GM21619 (cell line): ENCODE results near the gene DLGAP1.
"Not testable (repeated sequence)": the region's sequence is repeated elsewhere in the genome, so short reads cannot be mapped to it uniquely, and the experiment has no call there.

Source experiments
- ATAC-seq: cut with Tn5 transposase; IDR thresholded peaks from one replicate; pipeline ENCODE4 v1.9.1; 2021; ENCODE audit not compliant: unreplicated experiment

Gene DLGAP1

DNA sequence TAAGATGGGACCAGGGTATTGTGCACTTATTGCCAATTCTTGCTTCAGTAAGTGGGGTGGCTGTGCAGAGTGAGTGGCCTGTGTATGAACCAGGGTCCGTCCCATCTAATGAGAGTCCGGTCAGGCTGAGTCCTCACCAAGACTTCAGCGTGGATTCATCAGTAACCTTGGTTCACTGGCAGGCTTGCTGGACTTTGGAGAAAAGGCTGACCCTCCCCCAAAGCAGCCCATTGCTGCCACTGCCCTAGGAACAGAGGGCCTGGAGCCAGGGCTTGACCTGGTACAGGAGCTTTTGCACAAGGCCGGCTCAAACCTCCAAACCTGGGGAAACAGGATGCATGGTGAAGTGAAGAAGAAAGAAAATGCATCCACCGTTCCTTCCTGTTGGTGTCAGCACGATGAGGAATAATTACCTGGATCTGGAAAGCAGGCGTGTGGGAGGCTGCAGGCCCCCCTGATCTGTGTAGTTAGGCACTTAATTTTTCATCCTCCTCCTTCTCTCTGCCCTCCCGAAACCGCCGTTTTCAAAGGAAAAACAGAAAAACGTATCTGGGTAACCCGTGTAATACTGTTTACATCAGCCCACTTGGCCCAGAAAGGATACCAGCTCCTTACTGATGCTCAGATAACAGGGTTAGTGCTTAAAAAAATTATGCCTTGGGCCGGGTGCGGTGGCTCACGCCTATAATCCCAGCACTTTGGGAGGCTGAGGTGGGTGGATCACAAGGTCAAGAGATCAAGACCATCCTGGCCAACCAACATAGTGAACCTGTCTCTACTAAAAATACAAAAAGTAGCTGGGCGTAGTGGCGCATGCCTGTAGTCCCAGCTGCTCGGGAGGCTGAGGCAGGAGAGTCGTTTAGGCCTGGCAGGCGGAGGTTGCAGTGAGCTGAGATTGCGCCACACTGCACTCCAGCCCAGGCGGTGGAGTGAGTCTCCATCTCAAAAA is 857.4 kb downstream of the DLGAP1 start:
- no peak for ATAC-seq

DNA sequence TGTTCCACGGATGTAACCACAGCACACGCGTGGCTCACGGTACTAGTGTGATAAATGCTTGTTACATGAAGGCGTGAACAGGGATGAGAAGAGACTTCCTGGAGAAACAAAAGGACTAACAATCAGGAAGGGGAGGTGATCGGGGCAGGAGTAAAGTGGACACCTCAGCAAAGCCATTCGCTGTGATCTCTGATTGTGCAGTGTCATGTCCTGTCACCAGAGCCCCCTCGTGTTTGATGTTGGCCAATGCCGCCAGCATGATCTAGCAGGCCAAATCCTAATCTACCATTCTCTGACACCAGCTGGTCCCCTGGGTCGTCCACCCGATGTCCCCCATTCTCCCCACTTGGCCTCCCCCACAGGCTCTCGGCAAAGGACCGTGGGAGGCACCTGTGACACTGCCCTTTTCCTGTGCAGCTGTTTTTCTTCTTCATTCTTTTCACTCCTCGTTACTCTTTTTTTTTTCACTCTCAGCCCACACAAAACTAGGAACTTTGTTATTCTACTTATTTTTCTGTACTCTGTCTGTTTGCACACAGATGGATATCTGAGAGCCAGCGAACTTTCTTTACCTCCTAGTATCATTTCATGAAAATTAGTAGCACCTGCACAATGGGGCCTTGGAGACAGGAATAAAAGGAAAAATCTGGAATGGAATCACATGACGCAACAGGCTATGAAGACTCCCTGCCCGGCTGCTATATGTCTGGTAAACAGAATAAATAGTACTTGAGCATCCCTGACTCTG is 858.3 kb downstream of the DLGAP1 start:
- no peak for ATAC-seq

DNA sequence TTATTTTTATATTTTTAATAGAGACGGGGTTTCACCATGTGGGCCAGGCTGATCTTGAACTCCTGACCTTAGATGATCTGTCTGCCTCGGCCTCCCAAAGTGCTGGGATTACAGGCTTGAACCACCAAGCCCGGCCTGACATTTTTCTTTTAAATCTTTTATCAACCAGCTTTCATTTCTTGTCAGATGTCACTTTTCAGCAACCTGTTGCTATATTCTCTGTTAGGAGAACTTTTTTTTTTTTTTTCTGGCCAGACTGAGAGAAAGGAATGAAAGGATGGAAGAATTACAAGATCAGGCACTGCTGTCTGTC is 858.8 kb downstream of the DLGAP1 start:
- no peak for ATAC-seq

DNA sequence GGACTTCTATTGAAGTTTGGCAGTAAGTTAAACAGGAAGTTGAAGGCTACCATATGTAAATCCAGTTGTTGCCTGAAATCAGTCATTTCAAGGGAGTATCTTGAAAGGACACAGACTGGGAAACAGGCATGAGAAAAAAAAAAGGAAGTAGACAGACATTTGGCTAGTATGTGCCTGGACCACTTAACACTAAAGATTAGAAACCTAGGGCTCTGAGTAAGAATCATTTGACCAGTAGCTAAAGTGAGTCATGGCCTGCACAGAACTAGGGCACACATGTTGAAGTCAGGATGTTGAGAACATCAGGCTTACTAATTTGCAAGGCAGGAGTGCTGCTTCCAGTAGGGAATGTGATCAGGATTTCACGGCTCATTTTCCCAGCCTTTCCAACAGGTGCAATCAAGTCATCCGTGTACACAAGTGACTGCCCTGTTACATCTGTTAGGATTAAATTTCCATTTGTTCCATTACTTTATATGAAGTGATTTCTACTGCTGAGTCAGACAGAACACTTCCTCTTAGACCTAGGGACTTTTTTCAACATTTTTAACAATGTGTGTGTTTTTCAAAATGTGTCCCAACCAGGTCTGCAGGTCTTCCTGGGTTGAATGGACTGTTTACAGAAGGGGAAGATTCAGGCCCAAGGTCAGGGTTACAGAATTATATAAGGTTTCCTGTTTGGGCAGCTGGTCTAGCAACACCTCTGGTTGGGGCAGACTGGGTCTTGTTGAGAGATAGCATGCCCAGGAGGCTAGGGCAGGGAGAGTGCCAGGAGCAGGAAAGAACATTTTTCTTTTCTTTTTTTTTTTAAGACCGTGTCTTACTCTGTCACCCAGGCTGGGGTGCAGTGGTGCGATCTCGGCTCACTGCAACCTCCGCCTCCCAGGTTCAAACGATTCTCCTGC is 859.5 kb downstream of the DLGAP1 start:
- peak; percentile 62 for ATAC-seq

DNA sequence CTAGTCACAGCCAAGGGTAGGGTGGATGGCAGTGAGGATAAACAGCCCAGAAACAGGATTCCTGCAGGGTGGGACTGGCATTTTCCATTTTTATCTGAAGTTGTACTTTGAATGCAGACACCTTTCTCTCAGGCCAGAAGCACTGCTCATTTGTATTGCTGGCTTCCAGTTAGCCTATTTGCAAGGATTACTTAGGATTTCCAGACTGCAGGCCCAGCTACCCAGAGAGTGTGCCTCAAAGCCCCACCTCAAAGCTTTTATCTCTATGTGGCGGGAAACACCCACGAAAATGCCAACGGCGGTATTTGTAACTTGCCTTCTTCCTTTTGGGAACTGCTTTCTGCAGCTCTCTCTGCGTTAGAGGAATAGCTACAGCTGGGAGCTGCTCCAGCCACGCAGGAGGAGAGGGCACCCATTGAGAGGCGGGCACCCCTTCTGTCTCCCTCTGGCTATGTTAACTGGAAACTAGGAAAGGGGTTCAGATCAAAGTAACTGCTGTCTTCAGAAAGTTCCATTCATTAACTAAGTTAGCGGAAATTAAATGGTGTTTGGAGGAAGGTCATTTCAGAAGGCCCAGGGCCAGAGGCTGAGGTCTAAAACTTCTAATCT is 860.2 kb downstream of the DLGAP1 start:
- no peak for ATAC-seq

DNA sequence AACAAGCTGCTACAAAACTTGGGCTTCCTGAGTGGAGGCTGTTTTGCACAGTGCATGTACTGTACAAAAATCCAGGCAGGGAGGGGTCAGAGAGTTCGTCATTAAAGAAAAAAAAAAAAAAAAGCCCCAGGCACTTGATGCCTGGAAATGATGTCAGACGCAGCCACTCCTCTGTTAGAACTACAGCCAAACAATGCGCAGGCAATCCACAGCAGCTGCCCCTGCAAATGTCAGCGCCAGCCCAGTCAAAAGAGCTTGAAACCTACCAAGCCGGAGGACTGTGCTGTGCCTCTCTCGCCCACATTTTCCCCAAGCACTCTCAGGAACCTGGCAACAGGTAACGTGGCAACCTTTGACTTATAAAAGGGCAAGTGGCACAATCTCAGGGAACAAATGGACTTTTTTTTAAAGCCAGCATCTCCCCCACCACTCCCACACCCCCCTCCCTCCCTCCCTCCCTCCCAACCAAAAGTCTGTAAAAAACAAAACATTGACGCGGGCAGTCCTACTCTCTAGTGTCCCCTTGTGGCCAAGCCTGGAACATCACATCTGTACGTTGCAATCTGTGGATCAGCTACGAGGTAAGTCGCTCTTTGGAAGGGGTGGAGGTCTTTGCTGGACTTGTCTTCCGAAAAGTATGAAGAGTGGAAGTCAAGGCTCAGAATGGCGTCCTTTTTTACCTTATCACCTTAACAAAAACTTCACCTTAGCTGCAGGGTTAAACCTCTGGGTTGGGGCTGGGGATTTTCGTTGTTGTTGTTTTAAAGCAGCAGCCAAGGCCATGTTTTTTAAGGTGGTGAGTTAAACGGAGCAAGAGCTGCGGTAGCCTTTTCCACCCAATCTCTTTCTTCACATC is 861.0 kb downstream of the DLGAP1 start:
- peak; percentile 46 for ATAC-seq

DNA sequence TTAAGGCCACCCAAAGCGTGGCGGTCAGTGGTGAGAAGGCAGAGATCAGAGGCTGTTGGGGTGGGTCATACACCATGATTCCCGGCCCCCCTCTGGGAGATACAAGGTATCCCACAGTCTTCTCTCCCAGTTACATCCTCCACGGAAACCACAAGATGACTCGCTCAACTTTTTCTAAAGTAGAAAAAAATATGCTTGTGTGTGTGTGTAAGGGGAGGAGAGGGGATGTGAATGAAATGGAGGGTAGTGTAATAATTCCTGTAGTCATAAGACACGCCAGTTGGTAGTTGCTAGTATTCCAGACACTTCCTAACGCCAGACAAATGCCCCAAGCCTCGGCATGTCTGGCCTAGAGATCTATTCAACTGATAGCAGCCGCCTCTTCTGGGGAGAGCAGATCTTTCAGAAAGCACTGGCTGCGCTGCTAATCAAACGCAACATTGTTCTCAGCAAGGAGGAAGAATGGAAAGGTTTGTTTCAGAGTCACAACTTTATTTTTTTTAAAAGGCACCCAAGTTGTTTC is 861.7 kb downstream of the DLGAP1 start:
- ATAC-seq = no peak

DNA sequence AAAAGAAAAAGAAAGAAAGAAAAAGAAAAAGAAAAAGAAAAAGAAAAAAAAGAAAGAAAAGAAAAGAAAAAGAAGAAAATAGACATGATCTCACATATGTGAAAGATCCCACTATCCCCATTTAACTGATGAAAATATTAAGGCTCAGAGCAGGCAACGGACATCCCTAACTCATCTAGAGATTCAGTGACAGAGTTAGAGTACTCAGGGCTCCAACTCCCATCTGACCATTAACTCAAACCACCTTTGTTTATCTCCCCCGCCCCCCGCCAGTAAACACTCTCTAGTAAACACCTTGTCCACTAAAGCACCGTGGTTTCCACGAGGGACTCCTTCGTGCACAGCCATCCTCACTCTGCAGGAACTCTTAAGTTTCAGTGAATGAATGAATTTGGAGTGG is 862.2 kb downstream of the DLGAP1 start:
- ATAC-seq = no peak

DNA sequence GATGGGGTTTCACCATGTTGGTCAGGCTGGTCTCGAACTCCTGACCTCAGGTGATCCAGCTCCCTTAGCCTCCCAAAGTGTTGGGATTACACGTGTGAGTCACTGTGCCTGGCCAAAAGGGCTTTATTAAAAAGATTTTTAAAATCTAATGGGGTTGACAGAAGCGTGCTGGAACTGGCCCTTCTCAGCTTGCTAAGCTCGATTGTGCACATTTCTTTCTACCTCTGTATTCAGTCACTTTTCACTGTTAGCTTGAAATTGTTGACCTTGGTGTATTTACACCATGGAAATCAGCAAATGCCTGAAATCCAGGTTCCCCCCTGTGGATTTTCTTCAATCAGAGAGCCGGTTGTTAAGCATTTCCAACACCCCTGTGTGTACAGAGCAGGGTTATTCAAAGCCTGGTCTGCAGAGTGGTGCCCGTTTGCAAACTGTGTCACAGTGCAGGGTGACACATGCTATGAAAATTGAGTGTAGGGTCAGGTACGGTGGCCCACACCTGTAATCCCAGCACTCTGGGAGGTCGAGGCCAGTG is 864.9 kb downstream of the DLGAP1 start:
- ATAC-seq = no peak

DNA sequence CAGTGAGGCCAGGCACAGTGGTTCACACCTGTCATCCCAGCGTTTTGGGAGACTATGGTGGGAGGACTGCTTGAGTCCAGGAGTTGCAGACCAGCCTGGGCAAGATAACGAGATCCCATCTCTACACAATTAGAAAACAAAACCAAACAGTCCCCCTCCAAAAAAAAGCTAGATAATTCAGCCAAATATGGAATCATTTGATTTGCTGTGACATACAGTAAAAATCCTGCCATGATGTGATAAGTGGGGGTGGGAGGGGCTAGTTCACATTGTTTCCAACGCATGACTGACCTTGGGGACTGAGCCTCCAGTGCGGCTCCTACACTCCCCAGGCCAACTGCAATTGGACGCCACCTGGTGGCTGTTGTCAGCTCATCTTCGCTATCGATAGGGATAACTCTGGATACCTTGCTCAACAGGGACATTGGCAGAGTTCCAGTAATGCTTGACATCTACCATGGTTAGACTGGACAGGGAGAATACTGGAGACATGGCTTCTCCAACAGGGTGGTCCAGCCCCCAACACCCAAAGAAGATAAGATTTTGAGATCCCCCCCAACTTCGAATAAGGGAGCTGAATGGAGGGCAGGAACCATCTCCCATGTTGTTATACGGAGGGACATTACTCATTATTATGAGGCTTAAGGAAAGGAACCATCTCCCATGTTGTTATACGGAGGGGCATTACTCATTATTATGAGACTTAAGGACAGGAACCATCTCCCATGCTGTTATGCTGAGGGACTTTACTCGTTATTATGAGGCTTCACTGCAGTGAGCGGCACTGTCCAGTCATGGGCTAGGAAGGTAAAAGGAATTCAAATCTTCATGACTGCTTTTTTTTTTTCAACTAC is 869.2 kb downstream of the DLGAP1 start:
- ATAC-seq = peak; percentile 27

DNA sequence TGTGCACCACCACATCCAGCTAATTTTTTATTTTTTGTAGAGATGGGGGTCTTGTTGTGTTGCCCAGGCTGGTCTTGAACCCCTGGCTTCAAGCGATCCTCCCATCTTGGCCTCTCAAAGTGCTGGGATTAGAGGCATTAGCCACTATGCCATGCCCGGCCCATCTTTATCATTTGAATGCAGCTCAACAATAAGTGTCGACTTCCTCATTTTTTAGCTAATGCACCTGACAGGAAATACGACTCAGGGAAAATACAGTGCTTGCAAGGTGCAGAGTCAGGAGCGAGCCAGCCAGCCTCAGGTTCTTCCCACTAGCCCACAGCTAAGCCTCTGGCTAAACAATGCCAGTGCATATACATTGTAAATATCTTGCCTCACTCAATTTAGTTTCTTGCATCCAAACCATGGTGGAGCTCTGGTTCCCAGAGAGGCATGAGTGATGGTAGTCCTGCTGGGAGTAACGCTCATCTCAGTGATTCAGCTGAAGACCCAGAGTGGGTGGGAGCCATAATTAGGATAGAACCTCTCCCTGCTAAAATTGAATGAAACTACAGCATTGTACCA is 870.1 kb downstream of the DLGAP1 start:
- ATAC-seq = no peak

DNA sequence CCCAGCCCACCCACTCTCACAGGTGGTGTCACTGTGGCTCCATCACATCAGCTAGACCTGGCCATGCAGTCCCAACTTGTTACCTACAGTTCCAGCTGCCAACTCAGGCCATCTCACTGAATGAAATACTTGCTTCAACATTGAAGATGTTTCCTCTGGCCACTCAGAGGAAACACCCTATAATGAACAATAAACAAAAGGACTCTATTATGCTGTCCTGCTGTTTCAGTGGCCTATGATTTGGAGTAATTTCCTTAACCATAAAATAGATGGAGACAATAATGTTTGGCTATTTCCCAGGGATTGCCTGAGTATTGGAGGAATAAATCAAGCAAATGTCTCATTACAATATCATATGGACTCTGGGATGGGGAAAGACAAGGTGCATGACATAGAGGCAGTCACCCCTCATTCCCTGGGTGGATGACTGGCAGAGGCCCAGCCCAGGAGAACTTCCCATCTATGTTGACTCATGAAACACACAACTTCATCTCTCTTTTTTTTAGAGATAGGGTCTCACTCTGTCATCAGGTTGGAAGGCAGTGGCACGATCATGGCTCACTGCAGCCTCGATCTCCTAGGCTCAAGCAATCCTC is 870.7 kb downstream of the DLGAP1 start:
- no peak for ATAC-seq

DNA sequence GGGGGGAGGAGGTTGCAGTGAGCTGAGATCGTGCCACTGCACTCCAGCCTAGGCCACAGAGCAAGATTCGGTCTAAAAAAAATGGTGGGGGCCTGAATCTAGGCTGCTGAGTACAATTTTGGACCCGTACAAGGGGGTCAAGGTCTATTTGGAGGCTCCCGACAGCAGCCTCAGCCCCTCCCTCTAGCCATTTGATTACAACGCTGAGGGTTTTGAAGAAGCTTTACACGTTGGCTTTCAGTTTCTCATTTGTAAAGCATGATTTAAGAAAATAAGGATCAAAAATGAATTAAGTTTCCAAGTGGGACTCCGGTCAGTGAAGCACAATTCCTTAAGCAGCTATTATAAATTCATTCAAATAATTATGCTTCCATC is 871.2 kb downstream of the DLGAP1 start:
- ATAC-seq = no peak

DNA sequence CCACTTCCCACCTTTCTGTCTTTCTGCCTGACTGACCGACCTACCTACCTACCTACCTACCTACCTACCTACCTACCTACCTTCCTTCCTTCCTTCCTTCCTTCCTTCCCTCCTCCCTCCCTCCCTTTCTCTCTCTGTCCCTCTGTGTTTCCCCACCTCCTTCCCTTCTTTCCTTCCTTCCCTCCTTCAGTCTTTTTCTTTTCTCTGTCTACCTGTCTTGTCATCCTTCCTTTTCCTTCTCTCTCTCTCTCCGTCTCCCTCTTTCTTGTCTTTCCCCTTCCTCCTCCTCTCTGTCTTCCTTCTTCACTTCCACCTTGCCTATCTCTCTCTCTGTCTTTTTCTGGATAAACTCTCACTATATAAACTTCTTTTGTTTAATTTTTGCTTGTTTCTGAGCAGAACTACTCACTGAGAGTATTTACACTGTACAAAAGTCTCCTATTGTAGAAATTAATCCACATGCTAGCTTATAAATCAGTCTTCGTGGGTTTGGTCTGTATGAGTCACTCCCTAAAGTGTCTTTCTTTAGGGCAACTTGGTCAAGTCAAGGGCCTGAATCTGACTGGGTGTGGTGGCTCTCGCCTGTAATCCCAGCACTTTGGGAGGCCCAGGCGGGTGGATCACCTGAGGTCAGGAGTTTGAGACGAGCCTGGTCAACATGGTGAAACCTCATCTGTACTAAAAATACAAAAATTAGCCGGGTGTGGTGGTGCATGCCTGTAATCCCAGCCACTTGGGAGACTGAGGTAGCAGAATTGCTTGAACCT is 871.8 kb downstream of the DLGAP1 start:
- ATAC-seq = not testable (repeated sequence)

DNA sequence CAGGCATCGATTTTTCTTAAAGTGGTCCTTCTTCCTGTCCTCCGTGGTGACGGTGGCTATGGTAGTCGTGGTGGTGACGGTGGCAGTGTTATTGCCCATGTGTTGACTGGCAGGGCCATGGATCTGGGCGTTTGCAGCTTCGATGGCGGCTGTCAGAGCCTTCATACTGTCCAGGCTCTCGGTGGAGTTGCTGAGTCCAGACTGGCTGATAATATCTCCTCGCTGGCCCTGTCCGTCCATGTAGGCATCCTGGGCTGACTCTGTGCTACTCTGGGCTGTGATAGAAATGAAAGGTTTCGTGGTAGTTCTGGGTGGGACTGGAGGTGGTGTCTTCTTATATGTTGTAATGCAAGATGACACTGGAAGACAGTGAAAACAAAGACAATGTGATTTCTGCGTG is 873.2 kb downstream of the DLGAP1 start:
- no peak for ATAC-seq

DNA sequence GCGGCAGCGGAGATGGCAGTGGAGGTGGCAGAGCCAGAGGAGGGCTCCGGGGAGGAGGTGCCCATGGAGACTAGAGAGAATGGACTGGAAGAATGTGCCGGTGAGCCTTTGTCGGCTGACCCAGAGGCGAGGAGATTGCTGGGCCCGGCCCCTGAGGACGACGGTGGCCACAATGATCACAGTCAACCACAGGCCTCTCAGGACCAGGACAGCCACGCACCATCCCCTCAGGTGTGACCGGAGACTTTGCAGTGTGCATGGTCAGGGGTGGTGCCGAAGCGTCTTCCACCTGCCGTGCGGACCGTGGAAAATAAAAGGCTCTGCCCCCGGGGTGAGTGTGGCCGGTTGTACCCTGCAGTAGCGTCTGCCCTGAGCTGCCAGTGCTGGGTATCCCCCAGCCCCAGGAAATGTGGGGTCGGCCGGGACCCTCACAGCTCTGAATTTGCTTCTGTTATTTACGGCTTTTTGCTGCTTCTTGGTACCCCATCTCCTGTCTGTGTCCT is 874.5 kb downstream of the DLGAP1 start:
- ATAC-seq = not testable (repeated sequence)

DNA sequence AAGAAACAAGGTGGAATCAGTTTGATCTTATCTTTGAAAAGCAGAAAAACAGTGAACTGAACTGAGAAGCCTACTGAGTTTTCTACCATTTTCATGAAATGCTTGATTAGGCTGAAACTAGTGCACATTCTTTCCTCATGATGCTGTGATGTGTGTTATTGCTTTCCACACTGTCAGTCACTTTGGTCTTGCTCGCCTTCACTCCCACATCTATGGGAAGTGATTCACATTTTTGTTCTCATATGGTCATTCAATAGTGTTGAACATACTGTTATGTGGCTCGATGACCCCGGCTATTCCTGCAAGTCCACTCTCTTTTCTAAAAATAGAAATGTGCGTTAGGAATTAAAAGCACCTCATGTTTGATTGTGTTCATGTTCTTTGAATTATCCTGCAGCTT is 875.4 kb downstream of the DLGAP1 start:
- no peak for ATAC-seq
